Measurements from ENCODE around the gene ROBO1. TPM values are rescaled to one million over a fixed set of nuclear protein-coding genes. Genes with fewer than 3 reads are reported as not detected.

Gene ROBO1
- total RNA-seq, 1 experiment from 2014 or later, result 73.4 TPM

GRCh38 chr3:79380581-79380980 lies 387.2 kb downstream of the ROBO1 start:
- Histone ChIP-seq H3K27ac (no peak overlapping the region), H3K27me3 (no peaks in the 10 kb centered on the region), H3K4me3 (no peak overlapping the region), H3K4me1 (no peaks in the 10 kb centered on the region), H3K36me3 (no peaks in the 10 kb centered on the region), H3K9me3 (replicated peaks) (no peaks in the 10 kb centered on the region)
- no peak for DNase-seq

DNA sequence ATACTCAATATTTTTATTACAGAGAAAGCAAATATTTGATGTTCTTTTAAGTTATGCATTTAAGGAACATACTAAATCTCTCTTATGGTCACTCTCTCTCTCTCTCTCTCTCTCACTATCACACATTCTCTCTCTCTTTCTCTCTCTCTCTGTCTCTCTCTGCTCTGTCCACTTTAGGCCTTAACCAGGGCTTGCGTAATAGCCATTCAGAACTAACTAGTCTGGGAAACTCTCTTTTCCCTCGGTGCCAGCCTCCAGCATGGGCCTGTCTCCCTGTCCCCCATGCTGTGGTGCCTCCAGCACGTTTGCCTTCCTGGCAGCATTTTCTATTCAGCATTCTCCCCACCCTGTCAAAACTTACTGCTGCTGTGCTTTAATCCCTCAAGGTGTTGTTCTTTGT lies 389.7 kb downstream of the ROBO1 start:
- Histone ChIP-seq H3K9me3 (replicated peaks) (no peaks in the 10 kb centered on the region), H3K4me1 (no peaks in the 10 kb centered on the region), H3K27ac (no peak overlapping the region), H3K4me3 (no peak overlapping the region), H3K36me3 (no peaks in the 10 kb centered on the region), H3K27me3 (no peaks in the 10 kb centered on the region)
- no peak for DNase-seq

DNA sequence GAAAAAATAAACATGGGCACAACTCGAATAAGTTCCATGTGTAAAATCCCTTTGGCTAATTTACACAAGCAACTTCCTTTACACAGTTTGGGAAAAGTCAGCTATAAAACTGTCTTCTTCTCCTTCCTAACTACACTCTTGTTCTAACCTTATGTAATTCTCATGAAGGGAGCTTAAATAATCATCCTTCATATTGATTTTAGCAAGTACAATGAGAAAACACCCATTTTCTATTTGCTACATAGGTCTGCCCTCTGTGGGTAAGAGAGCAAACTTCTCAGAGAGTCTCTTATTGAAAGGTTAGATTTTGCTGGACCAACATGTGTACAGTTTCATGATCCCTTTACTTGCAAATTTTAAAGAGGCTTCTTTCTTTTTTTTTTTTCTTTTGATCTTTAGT lies 398.5 kb downstream of the ROBO1 start:
- no peaks in the 10 kb centered on the region for H3K27me3 ChIP-seq
- peaks cover 12% of the 10 kb centered on the region; the same call in 1 of the 2 replicates for H3K4me1 ChIP-seq
- DNase-seq, result peak in 1 of 2 experiments; percentile 42
- H3K36me3 ChIP-seq, result no peaks in the 10 kb centered on the region
- no peaks in the 10 kb centered on the region for H3K9me3 ChIP-seq (replicated peaks)
- no peak overlapping the region for H3K27ac ChIP-seq
- no peak overlapping the region for H3K4me3 ChIP-seq

DNA sequence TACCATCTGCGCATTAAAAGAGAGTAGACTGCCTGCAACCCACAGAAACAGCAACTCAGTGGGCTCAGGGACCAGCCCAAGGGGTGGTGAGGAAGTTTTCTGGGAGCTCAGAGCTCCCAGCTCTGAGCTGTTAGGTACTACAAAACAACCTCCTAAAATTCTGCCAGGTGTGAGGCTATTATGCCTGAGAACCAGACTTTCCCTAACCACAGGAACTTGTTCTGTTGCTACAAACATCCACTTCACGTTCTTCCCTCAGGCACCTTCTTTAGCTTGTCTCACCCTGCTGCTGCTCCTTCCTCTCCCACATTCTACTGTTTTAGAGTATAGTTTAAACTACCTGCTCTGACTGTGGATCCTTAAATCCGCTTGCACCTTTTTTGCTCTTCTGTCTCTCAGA lies 399.4 kb downstream of the ROBO1 start:
- H3K4me3 ChIP-seq, result no peak overlapping the region
- H3K27me3 ChIP-seq, result no peaks in the 10 kb centered on the region
- peaks cover 12% of the 10 kb centered on the region; the same call in 1 of the 2 replicates for H3K4me1 ChIP-seq
- H3K36me3 ChIP-seq, result no peaks in the 10 kb centered on the region
- no peak overlapping the region for H3K27ac ChIP-seq
- DNase-seq, result peak in 1 of 2 experiments; percentile 12
- no peaks in the 10 kb centered on the region for H3K9me3 ChIP-seq (replicated peaks)

GRCh38 chr3:79367803-79368202 lies 400.0 kb downstream of the ROBO1 start:
- no peak for DNase-seq
- H3K4me1 ChIP-seq, result peaks cover 12% of the 10 kb centered on the region; the same call in 1 of the 2 replicates
- no peak overlapping the region for H3K27ac ChIP-seq
- no peaks in the 10 kb centered on the region for H3K27me3 ChIP-seq
- H3K9me3 ChIP-seq (replicated peaks), result no peaks in the 10 kb centered on the region
- no peaks in the 10 kb centered on the region for H3K36me3 ChIP-seq
- H3K4me3 ChIP-seq, result no peak overlapping the region

DNA sequence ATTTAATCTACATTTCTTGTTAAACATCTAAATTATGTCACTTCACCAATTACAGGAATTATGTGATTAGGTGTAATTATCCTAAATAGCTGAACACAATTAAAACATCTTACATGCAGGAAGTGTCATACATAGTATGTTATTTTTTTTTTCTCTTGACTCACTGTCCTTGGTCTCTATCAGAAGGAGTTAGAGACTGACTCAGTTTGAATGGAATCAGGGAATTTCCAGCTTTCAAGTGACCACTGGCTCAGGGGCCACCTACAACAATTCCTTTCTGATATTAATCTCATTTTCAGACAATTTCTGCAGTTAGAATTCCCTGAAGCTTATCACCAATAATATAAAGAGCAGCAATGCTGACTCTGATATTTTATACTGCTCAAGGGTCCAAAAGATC lies 400.7 kb downstream of the ROBO1 start:
- Histone ChIP-seq H3K9me3 (replicated peaks) (no peaks in the 10 kb centered on the region), H3K4me3 (no peak overlapping the region), H3K27ac (no peak overlapping the region), H3K36me3 (no peaks in the 10 kb centered on the region), H3K4me1 (peaks cover 12% of the 10 kb centered on the region; the same call in 1 of the 2 replicates), H3K27me3 (no peaks in the 10 kb centered on the region)
- DNase-seq, result no peak

DNA sequence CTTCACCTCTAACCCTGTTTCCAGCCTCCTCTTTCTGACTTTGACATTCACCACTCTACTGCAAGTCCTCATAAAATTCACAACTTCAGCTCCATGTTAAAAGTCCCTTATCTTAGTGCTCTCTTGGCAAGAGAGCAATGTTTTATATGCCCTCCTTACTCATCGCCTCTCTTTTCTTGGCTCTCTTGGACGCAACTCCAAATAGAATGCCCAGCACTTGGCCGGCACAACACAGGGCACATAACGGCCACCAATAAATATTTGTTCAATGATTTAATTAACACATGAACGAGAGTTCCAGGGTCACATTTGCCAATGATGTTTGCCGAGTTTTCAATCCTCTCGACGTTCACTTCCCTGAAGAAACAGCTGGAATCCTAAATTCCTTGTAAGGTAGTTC lies 401.4 kb downstream of the ROBO1 start:
- Histone ChIP-seq H3K4me3 (no peak overlapping the region), H3K9me3 (replicated peaks) (no peaks in the 10 kb centered on the region), H3K36me3 (no peaks in the 10 kb centered on the region), H3K27me3 (no peaks in the 10 kb centered on the region), H3K4me1 (peaks cover 12% of the 10 kb centered on the region; the same call in 1 of the 2 replicates), H3K27ac (no peak overlapping the region)
- no peak for DNase-seq

- no peak overlapping the region for H3K4me3 ChIP-seq
- H3K9me3 ChIP-seq (replicated peaks), result no peaks in the 10 kb centered on the region
- no peaks in the 10 kb centered on the region for H3K36me3 ChIP-seq
- H3K27me3 ChIP-seq, result no peaks in the 10 kb centered on the region
- DNase-seq, result no peak
- no peak overlapping the region for H3K27ac ChIP-seq
- peaks cover 12% of the 10 kb centered on the region; the same call in 1 of the 2 replicates for H3K4me1 ChIP-seq
Observed at GRCh38 chr3:79364784-79365183, 403.0 kb downstream of the ROBO1 start.

- H3K4me1 ChIP-seq, result no peaks in the 10 kb centered on the region
- no peaks in the 10 kb centered on the region for H3K9me3 ChIP-seq (replicated peaks)
- H3K27me3 ChIP-seq, result no peaks in the 10 kb centered on the region
- H3K27ac ChIP-seq, result no peak overlapping the region
- no peak overlapping the region for H3K4me3 ChIP-seq
- no peaks in the 10 kb centered on the region for H3K36me3 ChIP-seq
- DNase-seq, result no peak
Observed at GRCh38 chr3:79362571-79363270, 405.1 kb downstream of the ROBO1 start.

- Histone ChIP-seq H3K4me1 (no peaks in the 10 kb centered on the region), H3K9me3 (replicated peaks) (no peaks in the 10 kb centered on the region), H3K27ac (no peak overlapping the region), H3K27me3 (no peaks in the 10 kb centered on the region), H3K36me3 (no peaks in the 10 kb centered on the region), H3K4me3 (no peak overlapping the region)
- peak in 1 of 2 experiments; percentile 72 for DNase-seq
Observed at GRCh38 chr3:79361748-79362378, 405.9 kb downstream of the ROBO1 start.

- no peak for DNase-seq
- no peaks in the 10 kb centered on the region for H3K27me3 ChIP-seq
Observed at GRCh38 chr3:79358327-79358726, 409.5 kb downstream of the ROBO1 start.

GRCh38 chr3:79354179-79354688 lies 413.6 kb downstream of the ROBO1 start:
- H3K9me3 ChIP-seq (replicated peaks), result no peaks in the 10 kb centered on the region
- H3K27me3 ChIP-seq, result no peaks in the 10 kb centered on the region
- no peak overlapping the region for H3K27ac ChIP-seq

More at GRCh38 chr3:79358327-79358726, 409.5 kb downstream of the ROBO1 start:
- H3K27ac ChIP-seq, result no peak overlapping the region
- H3K4me3 ChIP-seq, result no peak overlapping the region
- H3K4me1 ChIP-seq, result no peaks in the 10 kb centered on the region
- no peaks in the 10 kb centered on the region for H3K9me3 ChIP-seq (replicated peaks)
- no peaks in the 10 kb centered on the region for H3K36me3 ChIP-seq

GRCh38 chr3:79351699-79352098 lies 416.1 kb downstream of the ROBO1 start:
- Histone ChIP-seq H3K4me1 (no peaks in the 10 kb centered on the region), H3K27ac (no peak overlapping the region), H3K4me3 (no peak overlapping the region), H3K36me3 (no peaks in the 10 kb centered on the region), H3K9me3 (replicated peaks) (no peaks in the 10 kb centered on the region), H3K27me3 (no peaks in the 10 kb centered on the region)
- DNase-seq, result no peak

More at GRCh38 chr3:79354179-79354688, 413.6 kb downstream of the ROBO1 start:
- DNase-seq, result no peak
- Histone ChIP-seq H3K36me3 (no peaks in the 10 kb centered on the region), H3K4me3 (no peak overlapping the region), H3K4me1 (no peaks in the 10 kb centered on the region)

DNA sequence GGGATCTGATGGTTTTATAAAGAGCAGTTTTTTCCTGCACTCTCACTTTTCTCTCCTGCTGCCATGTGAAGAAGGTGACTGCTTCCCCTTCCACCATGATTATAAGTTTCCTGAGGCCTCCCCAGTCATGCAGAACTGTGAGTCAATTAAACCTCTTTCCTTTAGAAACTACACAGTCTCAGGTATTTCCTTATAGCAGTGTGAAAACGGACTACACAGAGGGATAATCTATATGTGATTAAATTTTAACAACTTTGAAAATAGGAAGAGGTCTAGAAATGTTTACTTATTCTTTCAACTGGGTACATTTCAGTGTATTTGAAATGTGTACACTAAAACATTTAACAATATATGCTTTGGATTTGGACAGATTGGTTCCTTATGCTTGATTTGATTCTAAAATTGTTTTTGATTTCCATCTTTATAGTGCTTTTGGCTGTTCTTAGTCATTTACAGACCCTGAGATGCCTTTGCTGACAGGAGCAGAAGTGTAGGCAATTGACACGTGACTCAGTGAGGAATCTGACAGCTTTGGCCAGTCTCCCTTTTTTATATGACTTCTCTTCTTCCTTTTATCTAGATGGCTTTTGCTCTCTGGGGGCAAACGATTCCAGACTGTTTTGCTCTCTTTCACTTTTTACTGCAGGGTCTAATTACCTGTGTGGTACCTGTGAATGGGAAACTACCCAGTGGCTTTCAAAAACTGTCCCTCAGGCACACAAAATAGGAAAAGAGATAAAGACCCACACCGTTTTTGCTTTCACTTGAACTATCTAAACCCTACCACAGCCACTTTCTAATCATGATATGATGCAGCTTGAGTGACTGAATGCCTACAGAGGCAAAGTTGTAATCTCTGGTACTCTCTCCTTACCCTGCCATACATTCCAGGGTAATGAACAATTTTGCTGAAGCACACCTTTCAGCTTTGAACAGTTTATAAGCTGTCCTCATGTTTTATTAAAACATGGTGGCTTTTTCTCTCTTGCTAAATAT lies 422.6 kb downstream of the ROBO1 start:
- Histone ChIP-seq H3K4me1 (no peaks in the 10 kb centered on the region), H3K36me3 (no peaks in the 10 kb centered on the region; the same call in 1 of the 2 replicates), H3K27me3 (no peaks in the 10 kb centered on the region), H3K4me3 (no peak overlapping the region), H3K9me3 (replicated peaks) (no peaks in the 10 kb centered on the region), H3K27ac (no peak overlapping the region)
- DNase-seq, result no peak

All from SJCRH30 (cell line).